Stimulated activated CD8-positive, alpha-beta memory T cell treated with anti-CD3 and anti-CD28 coated beads, Interleukin-12 subunit alpha, Interleukin-12 subunit beta, amount 100 ng/mL, for 24 hours (primary cell): ENCODE data around the gene PIBF1.
"Not testable (repeated sequence)": the region's sequence is repeated elsewhere in the genome, so short reads cannot be mapped to it uniquely, and the experiment has no call there.

Experiments used
- DNase-seq: peaks from one replicate; pipeline ENCODE4 v3.0.0-alpha.2; 2020; ENCODE audit errors: extremely low read depth

Gene PIBF1

DNA sequence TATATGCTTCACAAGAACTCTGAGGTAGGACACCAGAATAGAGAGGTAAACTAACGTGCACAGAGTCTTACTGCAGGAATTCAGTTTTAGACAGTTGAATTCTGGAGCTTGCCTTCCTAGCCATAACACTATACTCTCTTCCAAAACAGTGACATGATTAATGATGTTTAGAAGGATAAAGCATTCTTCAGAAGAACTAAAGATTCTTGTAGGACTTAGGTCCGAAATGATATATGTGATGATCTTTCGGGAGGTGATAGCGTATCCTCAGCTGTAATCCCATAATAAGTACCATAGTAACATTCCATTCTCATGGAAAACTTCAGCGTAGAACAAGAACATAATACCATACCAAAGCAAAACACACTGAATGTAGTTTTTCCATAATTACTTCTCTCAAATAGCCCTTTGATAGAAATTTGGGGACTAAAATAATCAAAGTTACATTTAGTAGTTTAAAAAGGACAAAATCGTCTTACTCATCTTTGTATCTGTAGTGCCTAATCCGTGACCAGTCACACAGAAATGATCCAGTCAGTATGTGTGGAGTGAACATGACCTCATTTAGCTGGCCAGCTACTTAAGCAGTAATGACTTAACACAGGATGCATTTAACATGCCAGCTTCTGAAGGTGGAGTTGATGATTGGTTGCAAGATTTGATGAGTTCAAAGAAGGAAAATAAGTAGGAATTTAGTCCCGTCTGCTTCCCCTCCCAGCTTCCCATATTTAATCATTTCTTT, 38.4 kb downstream of the PIBF1 start:
- no peak for DNase-seq

- no peak for DNase-seq
Observed at GRCh38 chr13:72820898-72821279, 39.0 kb downstream of the PIBF1 start.

DNA sequence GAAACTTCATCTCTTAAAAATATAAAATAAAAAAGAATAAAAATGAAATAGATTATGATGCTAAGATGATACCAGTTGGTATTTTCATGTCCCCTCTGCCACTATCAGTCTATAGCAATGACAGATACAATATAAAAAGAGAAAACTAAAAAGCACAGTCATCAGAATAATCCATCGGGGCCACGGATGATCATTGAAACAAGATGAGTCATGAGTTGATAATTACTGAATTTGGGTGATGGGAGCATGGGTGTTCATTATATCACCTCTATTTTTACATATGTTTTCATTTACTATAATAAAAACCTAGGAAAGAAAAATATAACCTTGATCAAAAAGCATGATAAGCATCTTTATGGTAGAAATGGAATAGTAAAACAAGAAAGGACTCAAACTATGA, 41.1 kb downstream of the PIBF1 start:
- no peak for DNase-seq

GRCh38 chr13:72823724-72824123, 41.8 kb downstream of the PIBF1 start:
- DNase-seq: no peak

- DNase-seq: no peak
Observed at GRCh38 chr13:72834601-72835000, 52.7 kb downstream of the PIBF1 start.

DNA sequence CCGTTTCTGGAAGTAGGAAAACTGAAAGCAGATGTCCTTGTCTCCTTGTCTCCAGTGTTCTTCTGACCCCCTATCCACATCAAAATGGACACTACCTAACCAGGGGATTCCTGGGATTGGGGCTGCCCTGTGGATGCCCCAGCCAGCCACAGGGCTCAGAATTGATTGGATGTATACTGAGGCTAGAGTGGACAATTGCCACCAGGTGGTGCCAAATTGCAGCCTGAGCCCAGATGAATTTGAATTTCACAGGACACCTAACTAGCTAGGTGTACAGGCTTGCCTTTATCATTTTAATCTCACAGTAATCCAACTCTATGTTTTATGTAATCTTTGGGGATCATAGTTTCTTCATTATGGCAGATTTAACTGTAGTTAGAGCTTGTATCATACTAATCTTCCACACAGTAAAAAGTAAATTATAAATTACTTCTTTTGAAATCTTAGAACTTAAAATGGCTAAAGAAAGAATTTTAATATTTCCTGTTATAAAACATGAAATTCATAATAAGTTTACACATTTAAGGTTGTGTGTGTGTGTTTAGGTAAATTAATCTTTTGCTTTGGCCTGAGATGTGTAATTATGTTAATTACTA, 58.0 kb downstream of the PIBF1 start:
- peak; percentile 3 for DNase-seq

- no peak for DNase-seq
Observed at GRCh38 chr13:72842991-72843390, 61.1 kb downstream of the PIBF1 start.

DNA sequence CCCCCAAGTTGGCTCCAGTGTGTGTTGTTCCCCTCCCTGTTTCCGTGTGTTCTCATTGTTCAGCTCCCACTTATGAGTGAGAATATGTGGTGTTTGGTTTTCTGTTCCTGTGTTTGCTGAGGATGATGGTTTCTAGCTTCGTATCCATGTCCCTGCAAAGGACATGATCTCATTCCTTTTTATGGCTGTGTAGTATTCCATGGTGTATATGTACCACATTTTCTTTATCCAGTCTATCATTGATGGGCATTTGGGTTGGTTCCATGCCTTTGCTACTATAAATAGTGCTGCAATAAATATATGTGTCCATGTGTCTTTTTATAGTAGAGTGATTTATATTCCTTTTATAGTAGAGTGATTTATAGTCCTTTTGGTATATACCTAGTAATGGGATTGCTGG, 63.2 kb downstream of the PIBF1 start:
- DNase-seq: not testable (repeated sequence)

DNA sequence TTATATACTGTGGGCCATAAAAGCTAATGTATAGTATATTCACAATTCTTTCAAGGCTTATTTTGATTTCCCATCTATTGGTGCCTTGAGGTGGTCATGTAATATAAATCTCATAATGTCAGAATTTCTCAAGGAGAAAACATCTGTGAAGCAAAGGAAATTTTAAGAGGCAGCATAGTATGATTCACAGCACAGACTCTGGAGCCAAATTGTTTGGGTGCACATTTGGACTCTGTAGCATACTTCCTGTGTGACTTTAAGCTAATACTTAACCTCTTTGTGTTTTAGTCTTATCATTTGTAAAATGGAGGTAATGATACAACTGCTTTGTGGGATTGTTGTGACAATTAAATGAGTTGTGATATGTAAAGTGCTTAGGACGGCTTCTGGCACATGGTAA, 67.6 kb downstream of the PIBF1 start:
- no peak for DNase-seq

DNA sequence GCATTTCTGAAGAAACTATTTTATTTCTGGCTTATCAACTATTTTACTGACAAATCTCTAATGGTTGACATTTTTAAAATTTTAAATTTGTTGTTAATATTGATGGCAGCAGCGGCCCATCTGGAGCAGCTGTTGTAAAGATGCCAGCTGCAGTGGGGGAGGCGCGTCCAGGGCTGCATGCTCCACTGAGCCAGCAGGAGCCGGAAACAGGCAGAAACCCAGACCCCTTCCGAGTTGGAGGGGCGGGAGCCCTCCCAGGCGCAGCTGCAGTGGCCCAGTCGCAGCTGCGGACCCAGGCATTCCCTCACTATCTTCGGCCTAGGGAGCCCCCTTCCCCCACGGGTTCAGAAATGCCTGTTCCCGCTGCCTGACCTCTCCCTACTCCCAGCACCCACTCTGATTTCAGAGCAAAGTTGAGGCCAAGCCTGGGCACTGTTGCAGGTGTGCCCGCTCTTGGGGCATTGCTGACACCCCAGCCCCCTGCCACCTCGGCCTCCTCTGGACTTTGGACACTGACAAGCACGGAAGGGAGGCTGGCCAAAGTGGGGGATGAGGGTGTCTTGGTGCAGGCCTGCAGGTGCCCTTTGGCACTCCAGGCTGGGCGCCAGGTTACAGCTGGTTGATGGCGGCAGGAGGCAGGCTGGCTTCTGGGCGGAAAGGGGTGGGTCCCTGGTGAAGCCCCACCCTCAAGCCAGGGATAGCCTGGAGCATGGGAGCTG, 69.2 kb downstream of the PIBF1 start:
- no peak for DNase-seq

- no peak for DNase-seq
Observed at GRCh38 chr13:72851678-72852014, 69.7 kb downstream of the PIBF1 start.

- no peak for DNase-seq
Observed at GRCh38 chr13:72852207-72852606, 70.3 kb downstream of the PIBF1 start.

- no peak for DNase-seq
Observed at GRCh38 chr13:72853000-72853399, 71.1 kb downstream of the PIBF1 start.

- no peak for DNase-seq
Observed at GRCh38 chr13:72864142-72865011, 82.4 kb downstream of the PIBF1 start.

GRCh38 chr13:72868229-72868628, 86.3 kb downstream of the PIBF1 start:
- no peak for DNase-seq

- DNase-seq: no peak
Observed at GRCh38 chr13:72875233-72875632, 93.3 kb downstream of the PIBF1 start.

DNA sequence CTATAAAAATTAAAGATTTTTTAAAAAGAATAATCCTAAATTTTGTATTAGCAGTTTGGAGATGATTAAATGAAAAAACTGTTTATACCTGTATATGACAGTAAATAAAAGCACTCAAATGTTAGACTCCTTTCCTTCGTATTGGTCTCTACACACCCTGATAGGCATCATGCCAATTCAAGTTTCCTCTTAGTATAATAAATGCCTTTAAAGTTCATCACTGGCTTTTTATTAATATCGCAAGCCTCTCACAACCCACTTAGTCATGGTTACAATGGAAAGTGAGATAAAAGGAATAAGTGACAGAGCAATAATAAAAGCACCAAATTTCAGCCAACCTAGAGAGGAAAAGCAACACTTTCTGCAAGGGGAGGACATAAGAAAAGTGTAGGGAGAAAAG, 102.2 kb downstream of the PIBF1 start:
- DNase-seq: no peak

GRCh38 chr13:72886272-72887067, 104.5 kb downstream of the PIBF1 start:
- DNase-seq: no peak

- DNase-seq: no peak
Observed at GRCh38 chr13:72889495-72889894, 107.6 kb downstream of the PIBF1 start.

DNA sequence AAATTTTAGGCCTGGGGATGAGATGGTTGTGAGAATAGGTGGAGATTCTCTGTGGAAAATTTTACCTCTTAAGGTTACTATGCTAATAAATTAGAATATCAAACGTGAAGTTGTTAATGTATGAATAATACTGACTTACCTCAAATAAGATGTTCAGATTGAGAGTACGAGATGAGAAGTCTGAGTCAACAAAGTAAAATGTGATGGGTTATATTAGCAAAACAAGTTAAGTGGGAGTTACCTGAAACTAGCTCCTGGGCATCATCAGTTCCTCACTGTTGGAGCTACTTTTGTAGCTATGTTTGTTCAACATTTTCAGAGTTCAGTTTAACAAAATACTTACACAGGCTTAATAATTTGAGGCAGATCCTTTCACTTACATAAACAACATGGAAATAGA, 108.6 kb downstream of the PIBF1 start:
- no peak for DNase-seq

GRCh38 chr13:72891423-72891822, 109.5 kb downstream of the PIBF1 start:
- no peak for DNase-seq
